K562 (cell line): ENCODE results near the gene OR2V2. TPM values are rescaled to one million over a fixed set of nuclear protein-coding genes. Genes with fewer than 3 reads are reported as not detected.

Experiments used
- ARNT ChIP-seq, 2 experiments: fragments of 450-650 bp; IDR thresholded peaks; 2 replicates each; pipeline ENCODE4 v1.6.1; 2016; ENCODE audit warnings: mild to moderate bottlenecking in 1 of 2
- ASH1L ChIP-seq: fragments of 450-650 bp; IDR thresholded peaks from 2 replicates; pipeline ENCODE4 v1.6.1; 2018; ENCODE audit warnings: borderline replicate concordance, mild to moderate bottlenecking, low read depth; ENCODE audit not compliant: partially characterized antibody
- CREB1 ChIP-seq, 2 experiments: sonication (generic) in 1 of 2; formaldehyde crosslinking in 1 of 2; IDR thresholded peaks; 2 replicates each; pipeline versions ENCODE4 v1.6.1 to v1.8.0; 2012 to 2022; ENCODE audit warnings: inconsistent platforms in 1 of 2, mild to moderate bottlenecking in 1 of 2, missing genetic modification reagents in 1 of 2, moderate library complexity in 1 of 2
- CTBP1 ChIP-seq: fragments of 450-650 bp; IDR thresholded peaks from 2 replicates; pipeline ENCODE4 v1.6.1; 2016; ENCODE audit warnings: borderline replicate concordance
- EP300 ChIP-seq: IDR thresholded peaks from 2 replicates; pipeline ENCODE4 v1.6.1; 2012; ENCODE audit warnings: low read length, improper control_type of control experiment
- EP400 ChIP-seq: fragments of 450-650 bp; IDR thresholded peaks from 2 replicates; pipeline ENCODE4 v1.6.1; 2017; ENCODE audit warnings: antibody characterized with exemption, mild to moderate bottlenecking, moderate library complexity
- FOXM1 ChIP-seq, 2 experiments: fragments of 450-650 bp in 1 of 2; sonication (generic) in 1 of 2; formaldehyde crosslinking in 1 of 2; IDR thresholded peaks; 2 replicates each; pipeline versions ENCODE4 v1.6.1 to v1.9.0; 2017 to 2022; ENCODE audit warnings: low read depth in 2 of 2, mild to moderate bottlenecking in 2 of 2, missing genetic modification reagents in 1 of 2, moderate library complexity in 1 of 2
- MXI1 ChIP-seq: IDR thresholded peaks from 2 replicates; pipeline ENCODE4 v1.6.1; 2011; ENCODE audit warnings: low read depth, mild to moderate bottlenecking, improper control_type of control experiment, low read length
- NFRKB ChIP-seq: fragments of 450-650 bp; IDR thresholded peaks from 2 replicates; pipeline ENCODE4 v1.6.1; 2016; ENCODE audit warnings: low read depth
- PHF8 ChIP-seq: fragments of 200-600 bp; sonication (generic); IDR thresholded peaks from 2 replicates; pipeline ENCODE4 v1.6.1; 2012; ENCODE audit warnings: mixed run types, mild to moderate bottlenecking, inconsistent platforms, low read length, moderate library complexity, borderline replicate concordance
- POLR3A ChIP-seq: IDR thresholded peaks from 2 replicates; pipeline ENCODE4 v1.6.1; 2011; ENCODE audit warnings: borderline replicate concordance, mild to moderate bottlenecking, moderate library complexity; ENCODE audit not compliant: insufficient read length, insufficient read depth; ENCODE audit errors: extremely low read depth
- RBFOX2 ChIP-seq: fragments of 200-400 bp; formaldehyde crosslinking; IDR thresholded peaks from 2 replicates; pipeline ENCODE4 v1.6.1; 2017; ENCODE audit warnings: low read depth, mild to moderate bottlenecking, low read length, moderate library complexity
- RFX5 ChIP-seq: IDR thresholded peaks from 2 replicates; pipeline ENCODE4 v1.6.1; 2011; ENCODE audit warnings: low read depth, mild to moderate bottlenecking, improper control_type of control experiment, low read length
- SFPQ ChIP-seq: fragments of 200-400 bp; formaldehyde crosslinking; IDR thresholded peaks from 2 replicates; pipeline ENCODE4 v1.6.1; 2017; ENCODE audit warnings: mild to moderate bottlenecking, low read depth, low read length, moderate library complexity
- TBP ChIP-seq: optimal IDR thresholded peaks from 2 replicates; pipeline ENCODE3; 2011; ENCODE audit warnings: low read depth, low read length, improper control_type of control experiment
- ZNF407 ChIP-seq: fragments of 450-650 bp; IDR thresholded peaks from 2 replicates; pipeline ENCODE4 v1.6.1; 2016; ENCODE audit warnings: low read depth
- ZNF707 ChIP-seq: fragments of 250-450 bp; sonication (Bioruptor Pico); conservative IDR thresholded peaks from 2 replicates; pipeline ENCODE4 v1.8.0; 2022; ENCODE audit warnings: inconsistent platforms, mild to moderate bottlenecking, moderate library complexity
- polyA plus RNA-seq, 8 experiments: library from polyadenylated mRNA; depleted of rRNA in 4 of 8; stranded (reverse) in 5 of 8; unstranded in 3 of 8; fragments of >200 nt; fragmentation: Nextera tagmentation in 2 of 8; fragmentation: Illumina TruSeq in 1 of 8; extraction: Ambion mirVana in 2 of 8; extraction: Trizol in 1 of 8; gene quantifications; 2 replicates each; pipeline versions ENCODE4 v1.2.1 to v1.2.3, GENCODE V29; 2011 to 2014; ENCODE audit warnings: inconsistent platforms in 1 of 8, missing spikeins in 1 of 8
- total RNA-seq, 7 experiments: library from RNA; depleted of rRNA in 6 of 7; stranded (reverse); fragments of >200 nt in 6 of 7; fragmentation: Illumina TruSeq in 2 of 7; extraction: Trizol in 2 of 7; gene quantifications; 2 replicates each; pipeline versions ENCODE4 v1.2.1 to v1.2.3, GENCODE V29; 2011 to 2021; ENCODE audit warnings: low replicate concordance in 1 of 7

The OR2V2 gene
- total and polyA plus RNA-seq, 9 of the 15 experiments (the other 6 are each of a cell fraction or from before 2014, with no cell fraction given), result 0.01 TPM; not detected in 8

- TF ChIP-seq SFPQ (no peak), NFRKB (no peak), TBP (peak; percentile 99), ZNF707 (CRISPR knock-in tag) (no peak), CTBP1 (peak; percentile 79), FOXM1 (IDR thresholded peaks at IDR 0.05; ENCODE audit: low read depth) (no peak), FOXM1 (CRISPR knock-in tag; IDR thresholded peaks at IDR 0.05; ENCODE audit: low read depth) (0 out of 2 replicates have a peak, but pooled peaks have one; percentile 34), ASH1L (no peak), ARNT (IDR thresholded peaks at IDR 0.05) (peak in 1 of 2 experiments; percentile 83; a peak in 2 of 4 replicates), EP400 (no peak), EP300 (peak; percentile 68; the same call in 1 of the 2 replicates), RBFOX2 (peak; percentile 65), RFX5 (peak; percentile 70; the same call in 1 of the 2 replicates), MXI1 (0 out of 2 replicates have a peak, but pooled peaks have one; percentile 36), ZNF407 (peak; percentile 74), CREB1 (IDR thresholded peaks at IDR 0.05) (peak; percentile 43; the same call in 1 of the 2 replicates), CREB1 (CRISPR knock-in tag; IDR thresholded peaks at IDR 0.05) (no peak), PHF8 (peak; percentile 36; the same call in 1 of the 2 replicates), POLR3A (peak; percentile 94)
These were observed 40.3 kb downstream of the OR2V2 start (continued) for GRCh38 chr5:181187500-181188213.
